ENCODE results near the gene DNMT3A. TPM values are rescaled to one million over a fixed set of nuclear protein-coding genes. Genes with fewer than 3 reads are reported as not detected.

The DNMT3A gene
- total RNA-seq, 4 donors from 2014 or later: 11.3 to 29.5 (median 16.9) TPM

DNA sequence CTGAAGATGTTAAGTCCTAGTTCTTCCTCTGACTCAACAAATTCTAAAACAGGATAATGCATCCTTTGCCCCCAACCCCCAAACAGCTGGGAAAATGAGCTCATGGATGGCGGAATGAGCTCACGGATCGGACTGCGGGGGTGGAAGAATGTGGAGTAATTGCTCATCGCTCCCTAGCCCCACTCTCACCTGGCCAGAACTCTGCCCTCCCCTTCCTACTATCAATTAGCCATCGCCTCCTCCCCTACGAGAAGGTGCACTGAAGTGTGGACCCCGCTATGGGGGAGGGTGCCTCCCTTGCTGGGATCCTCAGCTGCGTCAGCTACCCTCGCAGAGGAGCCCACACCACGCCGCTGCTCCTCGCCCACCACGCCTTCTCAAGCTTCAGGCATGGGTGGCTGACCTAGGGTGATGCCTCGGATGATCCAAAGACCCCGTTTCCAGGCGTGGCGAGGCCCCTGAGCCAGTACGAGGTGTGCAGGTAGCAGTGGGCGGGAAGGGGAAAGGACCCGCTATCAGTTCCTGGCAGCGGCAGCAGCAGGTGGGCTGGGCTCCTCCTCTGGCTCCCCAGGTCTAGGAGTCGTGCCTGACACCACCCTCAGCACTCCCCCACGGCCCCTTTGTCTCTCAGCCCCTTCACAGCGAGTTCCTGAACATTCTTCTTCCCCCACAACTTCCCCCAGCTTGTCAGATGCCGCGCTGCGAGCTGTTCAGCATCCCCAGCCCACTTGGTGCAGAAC lies 91.2 kb downstream of the DNMT3A start:
- TF ChIP-seq POLR2AphosphoS5 (IDR thresholded peaks at IDR 0.05) (no peak), CTCF (IDR thresholded peaks at IDR 0.05) (no peak), EP300 (IDR thresholded peaks at IDR 0.05) (no peak), POLR2A (IDR thresholded peaks at IDR 0.05; ENCODE audit: low read depth) (no peak)
- H3K4me3 ChIP-seq: no peak overlapping the region
- peaks cover 34 to 41% (median 38%) of the 10 kb centered on the region in 4 donors for H3K36me3 ChIP-seq
- peak overlapping the region in 1 of 4 donors; percentile 85 for H3K27ac ChIP-seq (replicated peaks in 1 of 4)
- H3K27me3 ChIP-seq: no peaks in the 10 kb centered on the region
- peaks cover 17 to 30% (median 24%) of the 10 kb centered on the region in 4 donors for H3K4me1 ChIP-seq
- DNase-seq (ENCODE audit: extremely low spot score): no peak
- 76% methylated on average over 18 of the region's 28 CpGs for WGBS
- intact Hi-C loops (cut with DNase I): no loop called here
- H3K9me3 ChIP-seq: no peaks in the 10 kb centered on the region

- Histone ChIP-seq H3K27me3 (no peaks in the 10 kb centered on the region), H3K4me1 (peaks cover 17 to 30% (median 24%) of the 10 kb centered on the region in 4 donors), H3K9me3 (no peaks in the 10 kb centered on the region), H3K36me3 (peaks cover 38 to 41% (median 41%) of the 10 kb centered on the region in 4 donors), H3K27ac (replicated peaks in 1 of 4) (no peak overlapping the region), H3K4me3 (no peak overlapping the region)
- TF ChIP-seq CTCF (IDR thresholded peaks at IDR 0.05) (no peak), POLR2AphosphoS5 (IDR thresholded peaks at IDR 0.05) (no peak), POLR2A (IDR thresholded peaks at IDR 0.05; ENCODE audit: low read depth) (no peak)
- 92% methylated on average over 4 of the region's 4 CpGs for WGBS
- no peak for DNase-seq (ENCODE audit: extremely low spot score)
- intact Hi-C loops (cut with DNase I): no loop called here
Observed at GRCh38 chr2:25249785-25250184, 91.9 kb downstream of the DNMT3A start.

- 93% methylated on average over 19 of the region's 20 CpGs for WGBS
- DNase-seq (ENCODE audit: extremely low spot score): no peak
- H3K27ac ChIP-seq (replicated peaks in 1 of 4): no peak overlapping the region
- H3K36me3 ChIP-seq: peaks cover 51 to 57% (median 55%) of the 10 kb centered on the region in 4 donors
- H3K27me3 ChIP-seq: no peaks in the 10 kb centered on the region
- H3K4me1 ChIP-seq: peaks cover 14 to 25% (median 20%) of the 10 kb centered on the region in 4 donors
- intact Hi-C loops (cut with DNase I): no loop called here
- no peak overlapping the region for H3K4me3 ChIP-seq
- TF ChIP-seq EP300 (IDR thresholded peaks at IDR 0.05): no peak
- TF ChIP-seq POLR2AphosphoS5 (IDR thresholded peaks at IDR 0.05): no peak
- TF ChIP-seq CTCF (IDR thresholded peaks at IDR 0.05): no peak
- no peak for TF ChIP-seq POLR2A (IDR thresholded peaks at IDR 0.05; ENCODE audit: low read depth)
- H3K9me3 ChIP-seq: no peaks in the 10 kb centered on the region
Observed at GRCh38 chr2:25247792-25248512, 93.8 kb downstream of the DNMT3A start.

- H3K4me1 ChIP-seq: peaks cover 6 to 14% (median 11%) of the 10 kb centered on the region in 4 donors
- H3K27ac ChIP-seq (replicated peaks in 1 of 4): no peak overlapping the region
- 95% methylated on average over 7 of the region's 26 CpGs for WGBS
Observed at GRCh38 chr2:25246558-25247290, 95.0 kb downstream of the DNMT3A start.

More at GRCh38 chr2:25246558-25247290, 95.0 kb downstream of the DNMT3A start:
- Histone ChIP-seq H3K27me3 (no peaks in the 10 kb centered on the region), H3K9me3 (no peaks in the 10 kb centered on the region), H3K4me3 (no peak overlapping the region), H3K36me3 (peaks cover 56 to 69% (median 67%) of the 10 kb centered on the region in 4 donors)
- intact Hi-C loops (cut with DNase I): no loop called here
- TF ChIP-seq POLR2A (IDR thresholded peaks at IDR 0.05; ENCODE audit: low read depth) (no peak), EP300 (IDR thresholded peaks at IDR 0.05) (no peak), POLR2AphosphoS5 (IDR thresholded peaks at IDR 0.05) (no peak), CTCF (IDR thresholded peaks at IDR 0.05) (no peak)
- no peak for DNase-seq (ENCODE audit: extremely low spot score)
